Stimulated activated CD4-positive, alpha-beta T cell treated with anti-CD3 and anti-CD28 coated beads, Interleukin-15, amount 100 ng/mL, for 48 hours (primary cell): ENCODE measurements around the gene CUZD1.
"Not testable (repeated sequence)": the region's sequence is repeated elsewhere in the genome, so short reads cannot be mapped to it uniquely, and the experiment has no call there.

Experiments
- DNase-seq, 2 donors: peaks; one replicate each; pipeline ENCODE4 v3.0.0-alpha.2; 2020; ENCODE audit warnings: low read depth in 2 of 2

The CUZD1 gene

GRCh38 chr10:122845783-122846332 is at the start of gene CUZD1:
TSS of gene CUZD1 (minus strand) at chr10:122845857. CDS start at chr10:122845843, 14 bp downstream.
- DNase-seq = no peak

GRCh38 chr10:122894261-122894944 is 48.7 kb upstream of the CUZD1 start:
- DNase-seq = no peak

- no peak for DNase-seq
Observed at GRCh38 chr10:122884166-122884565, 38.5 kb upstream of the CUZD1 start.

GRCh38 chr10:122882766-122883165 is 37.1 kb upstream of the CUZD1 start:
- no peak for DNase-seq

GRCh38 chr10:122879339-122880273 is 33.9 kb upstream of the CUZD1 start, which contains the start of gene FAM24B:
TSS of gene FAM24B (minus strand) at chr10:122879581. CDS start at chr10:122850515, 29,066 bp downstream.
- peak; percentile 90 to 91 for DNase-seq

- DNase-seq = no peak
Observed at GRCh38 chr10:122878799-122879338, 33.2 kb upstream of the CUZD1 start.

GRCh38 chr10:122877264-122877663 is 31.6 kb upstream of the CUZD1 start:
- no peak for DNase-seq

GRCh38 chr10:122876467-122876855 is 30.8 kb upstream of the CUZD1 start:
- no peak for DNase-seq

GRCh38 chr10:122875843-122876466 is 30.3 kb upstream of the CUZD1 start:
- DNase-seq = no peak

- not testable (repeated sequence) for DNase-seq
Observed at GRCh38 chr10:122871947-122872346, 26.3 kb upstream of the CUZD1 start.

- not testable (repeated sequence) for DNase-seq
Observed at GRCh38 chr10:122868768-122869167, 23.1 kb upstream of the CUZD1 start.

- not testable (repeated sequence) for DNase-seq
Observed at GRCh38 chr10:122866757-122867482, 21.3 kb upstream of the CUZD1 start.

GRCh38 chr10:122864901-122865300 is 19.2 kb upstream of the CUZD1 start:
- DNase-seq = no peak

GRCh38 chr10:122864194-122864592 is 18.5 kb upstream of the CUZD1 start:
- no peak for DNase-seq

GRCh38 chr10:122863216-122864193 is 17.8 kb upstream of the CUZD1 start:
- no peak for DNase-seq

GRCh38 chr10:122861711-122862161 is 16.1 kb upstream of the CUZD1 start:
- DNase-seq = no peak

- no peak for DNase-seq
Observed at GRCh38 chr10:122859527-122859926, 13.9 kb upstream of the CUZD1 start.

- DNase-seq = not testable (repeated sequence)
Observed at GRCh38 chr10:122858042-122858441, 12.4 kb upstream of the CUZD1 start.

- DNase-seq = no peak
Observed at GRCh38 chr10:122856902-122857301, 11.2 kb upstream of the CUZD1 start.

GRCh38 chr10:122855745-122856144 is 10.1 kb upstream of the CUZD1 start:
- no peak for DNase-seq
